Hippocampal formation (tissue), 2 donors: ENCODE measurements around the gene CD40LG.

ENCODE experiments used
- DNase-seq, 2 donors: peaks; one replicate each; lab custom pipeline; 2025; lab: John Stamatoyannopoulos, UW

Gene CD40LG

DNA sequence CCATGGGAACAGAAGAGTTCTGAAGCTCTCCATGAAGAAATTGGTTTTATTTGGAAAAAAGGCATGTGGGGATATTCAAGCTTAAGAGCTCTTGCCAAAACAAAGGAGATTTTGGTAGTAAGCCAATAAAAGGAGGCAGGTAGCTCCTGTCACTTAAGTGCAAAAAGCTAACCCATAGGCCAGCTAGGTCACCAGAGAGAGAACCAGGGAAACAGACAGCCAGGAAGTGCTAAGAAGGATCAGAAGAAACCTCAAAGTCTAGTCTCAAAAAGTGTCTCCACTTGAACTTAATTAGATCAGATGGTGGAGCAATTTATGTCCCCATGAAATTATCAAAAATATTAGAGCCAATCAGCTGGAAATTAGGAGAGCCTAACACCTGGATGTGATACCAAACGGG is 49.2 kb downstream of the CD40LG start:
- DNase-seq = no peak

DNA sequence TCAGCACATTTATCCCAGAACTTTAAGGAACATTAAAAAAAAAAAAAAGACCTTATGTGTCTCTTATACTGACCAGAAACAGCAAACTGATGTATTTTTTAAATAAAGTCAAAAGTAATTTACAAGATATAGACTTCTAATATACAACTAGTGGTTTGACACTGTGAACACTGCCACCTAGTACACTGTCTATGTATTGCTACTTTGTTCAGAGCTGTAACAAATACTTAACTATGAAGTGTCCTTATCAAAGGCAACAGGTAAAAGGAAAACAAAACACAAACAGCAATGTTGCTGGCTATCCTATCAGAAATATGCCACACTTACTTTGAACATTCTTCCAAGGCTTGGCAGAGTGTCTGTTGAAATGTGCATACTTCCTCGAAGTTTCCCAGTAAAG is 60.4 kb downstream of the CD40LG start:
- peak in 1 of 2 donors; percentile 1 for DNase-seq
